Measurements from ENCODE around the gene CCDC12.

CCDC12 gene

GRCh38 chr3:46996689-46997452 lies 20.3 kb upstream of the CCDC12 start:
- no peak for TF ChIP-seq CTCF (IDR thresholded peaks at IDR 0.05)
- H3K36me3 ChIP-seq: peaks cover 100% of the 10 kb centered on the region
- peak overlapping the region; percentile 62 for H3K27ac ChIP-seq

GRCh38 chr3:46995901-46996562 lies 19.5 kb upstream of the CCDC12 start:
- Histone ChIP-seq H3K4me1 (ENCODE audit: control insufficient read depth in 1 of 2, insufficient read depth in 1 of 2, low read depth in 1 of 2, low read length in 1 of 2) (peaks cover 37 to 46% of the 10 kb centered on the region in 2 experiments), H3K27ac (peak overlapping the region; percentile 62), H3K9me3 (no peaks in the 10 kb centered on the region), H3K36me3 (peaks cover 100% of the 10 kb centered on the region), H3K27me3 (no peaks in the 10 kb centered on the region), H3K4me3 (ENCODE audit: low read depth in 1 of 2, low read length in 1 of 2) (no peak overlapping the region)
- no peak for TF ChIP-seq CTCF (IDR thresholded peaks at IDR 0.05)

More at GRCh38 chr3:46996689-46997452, 20.3 kb upstream of the CCDC12 start:
- no peaks in the 10 kb centered on the region for H3K27me3 ChIP-seq
- H3K4me1 ChIP-seq (ENCODE audit: control insufficient read depth in 1 of 2, insufficient read depth in 1 of 2, low read depth in 1 of 2, low read length in 1 of 2): peaks cover 28 to 38% of the 10 kb centered on the region in 2 experiments
- no peak overlapping the region for H3K4me3 ChIP-seq (ENCODE audit: low read depth in 1 of 2, low read length in 1 of 2)
- H3K9me3 ChIP-seq: no peaks in the 10 kb centered on the region

- no peak for TF ChIP-seq CTCF (IDR thresholded peaks at IDR 0.05)
- Histone ChIP-seq H3K4me3 (ENCODE audit: low read depth in 1 of 2, low read length in 1 of 2) (no peak overlapping the region), H3K36me3 (peaks cover 100% of the 10 kb centered on the region), H3K9me3 (no peaks in the 10 kb centered on the region), H3K4me1 (ENCODE audit: control insufficient read depth in 1 of 2, insufficient read depth in 1 of 2, low read depth in 1 of 2, low read length in 1 of 2) (peaks cover 46 to 56% of the 10 kb centered on the region in 2 experiments), H3K27ac (peak overlapping the region; percentile 62), H3K27me3 (no peaks in the 10 kb centered on the region)
Observed at GRCh38 chr3:46994801-46995731, 18.5 kb upstream of the CCDC12 start.

- Histone ChIP-seq H3K4me1 (ENCODE audit: control insufficient read depth in 1 of 2, insufficient read depth in 1 of 2, low read depth in 1 of 2, low read length in 1 of 2) (peaks cover 57 to 67% of the 10 kb centered on the region in 2 experiments), H3K27me3 (no peaks in the 10 kb centered on the region), H3K27ac (peak overlapping the region; percentile 98), H3K9me3 (no peaks in the 10 kb centered on the region), H3K36me3 (peaks cover 100% of the 10 kb centered on the region), H3K4me3 (ENCODE audit: low read depth in 1 of 2, low read length in 1 of 2) (no peak overlapping the region)
- TF ChIP-seq CTCF (IDR thresholded peaks at IDR 0.05): no peak
Observed at GRCh38 chr3:46993986-46994385, 17.4 kb upstream of the CCDC12 start.

- no peak overlapping the region for H3K4me3 ChIP-seq (ENCODE audit: low read depth in 1 of 2, low read length in 1 of 2)
- peaks cover 64 to 68% of the 10 kb centered on the region in 2 experiments for H3K4me1 ChIP-seq (ENCODE audit: control insufficient read depth in 1 of 2, insufficient read depth in 1 of 2, low read depth in 1 of 2, low read length in 1 of 2)
- no peaks in the 10 kb centered on the region for H3K9me3 ChIP-seq
- H3K27me3 ChIP-seq: no peaks in the 10 kb centered on the region
- H3K36me3 ChIP-seq: peaks cover 95% of the 10 kb centered on the region
- TF ChIP-seq CTCF (IDR thresholded peaks at IDR 0.05): no peak
- peak overlapping the region; percentile 98 for H3K27ac ChIP-seq
Observed at GRCh38 chr3:46993292-46993691, 16.7 kb upstream of the CCDC12 start.
